Activated CD4-positive, CD25-positive, alpha-beta regulatory T cell treated with anti-CD3 and anti-CD28 coated beads, Interleukin-2, amount 50 U/mL, for 24 hours (primary cell): ENCODE results near the gene DNMT3B.

Source experiments
- ATAC-seq, 2 donors: fragments of 150-1000 bp; cut with Tn5 transposase; one replicate each; pipeline ENCODE4 v1.10.0; 2021; ENCODE audit warnings: mild to moderate bottlenecking in 1 of 2, moderate library complexity in 1 of 2

The DNMT3B gene

GRCh38 chr20:32828029-32828680 lies 66.0 kb downstream of the DNMT3B start:
- ATAC-seq: no peak

- no peak for ATAC-seq
These were observed 67.3 kb downstream of the DNMT3B start for GRCh38 chr20:32829311-32830005.

- ATAC-seq: no peak
These were observed 68.3 kb downstream of the DNMT3B start for GRCh38 chr20:32830437-32830836.

DNA sequence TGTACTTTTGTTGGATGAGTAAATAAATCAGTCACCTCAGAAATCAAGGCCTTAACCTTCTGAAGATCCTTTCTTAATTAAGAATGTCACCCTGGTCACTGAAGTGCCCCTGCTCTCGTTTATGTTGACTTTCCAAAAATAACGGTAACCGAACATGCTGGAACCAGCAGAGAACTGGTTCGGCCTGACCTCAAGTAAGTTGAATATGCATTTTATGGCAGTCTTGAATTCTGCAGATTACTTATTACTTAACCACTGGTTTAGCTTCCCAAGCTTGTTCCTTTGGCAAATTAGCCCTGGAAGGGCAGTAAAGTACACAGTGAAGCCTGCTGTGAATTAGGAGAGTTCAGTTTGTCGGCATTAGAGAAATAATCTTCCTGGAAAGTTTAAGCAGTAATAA lies 69.8 kb downstream of the DNMT3B start:
- ATAC-seq: no peak

GRCh38 chr20:32832664-32833063 lies 70.5 kb downstream of the DNMT3B start:
- no peak for ATAC-seq

GRCh38 chr20:32834972-32835371 lies 72.8 kb downstream of the DNMT3B start:
- no peak for ATAC-seq

DNA sequence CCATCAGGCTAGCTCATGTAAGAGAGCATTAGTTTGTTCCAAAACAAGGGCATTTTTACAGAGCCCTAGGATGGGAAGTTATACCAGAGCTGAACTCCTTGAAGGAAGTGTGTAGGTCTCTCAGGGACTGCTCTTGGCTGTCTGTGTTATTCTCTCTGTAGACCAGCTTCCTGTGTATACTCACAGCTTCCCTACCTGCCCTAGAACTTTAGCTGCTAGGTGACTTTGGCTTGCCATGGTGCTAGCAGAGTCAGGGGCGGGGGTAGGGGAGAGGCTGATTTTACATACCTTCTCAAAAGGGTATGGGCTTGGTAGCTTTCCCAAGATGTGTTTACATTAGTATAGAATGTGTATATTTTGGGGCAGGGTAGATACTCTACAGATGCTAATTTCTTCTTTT lies 75.0 kb downstream of the DNMT3B start:
- ATAC-seq: no peak

- peak; percentile 9 to 55 for ATAC-seq
These were observed 77.2 kb downstream of the DNMT3B start for GRCh38 chr20:32839227-32839981.

DNA sequence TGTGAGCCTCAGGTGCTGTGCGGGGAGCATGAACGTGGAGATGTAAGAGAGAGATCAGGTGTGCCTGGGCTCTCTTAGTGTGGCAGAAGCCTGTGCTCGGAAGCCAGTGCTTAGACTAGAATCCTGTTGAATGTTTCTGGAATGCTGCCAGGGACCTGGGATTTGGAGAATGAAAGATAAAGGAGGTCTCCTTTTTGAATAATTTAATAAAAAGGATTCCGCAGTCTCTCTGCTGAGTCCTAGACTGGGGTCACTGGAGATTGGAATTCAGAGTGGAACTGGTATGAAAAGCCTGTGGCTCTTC lies 77.7 kb downstream of the DNMT3B start:
- no peak for ATAC-seq

- ATAC-seq: no peak
These were observed 79.0 kb downstream of the DNMT3B start for GRCh38 chr20:32841174-32841573.

DNA sequence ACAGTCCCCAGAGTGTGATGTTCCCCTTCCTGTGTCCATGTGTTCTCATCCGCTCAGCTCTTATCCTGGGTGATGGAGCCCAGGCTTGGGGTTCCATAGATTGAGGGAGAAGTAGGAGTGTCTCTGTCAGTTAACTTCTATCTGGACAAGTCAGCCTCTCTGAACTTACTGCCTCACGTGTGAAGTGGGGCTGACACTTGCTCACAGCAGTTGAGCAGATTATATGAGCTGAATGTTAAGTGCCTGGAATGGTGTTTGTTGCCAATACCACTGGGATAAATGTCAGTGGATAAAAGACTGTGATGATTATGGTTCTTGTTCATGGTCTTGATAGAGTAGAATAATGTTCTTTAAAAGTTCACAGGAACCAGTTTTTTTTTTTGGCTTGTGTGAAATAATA lies 79.4 kb downstream of the DNMT3B start:
- no peak for ATAC-seq

DNA sequence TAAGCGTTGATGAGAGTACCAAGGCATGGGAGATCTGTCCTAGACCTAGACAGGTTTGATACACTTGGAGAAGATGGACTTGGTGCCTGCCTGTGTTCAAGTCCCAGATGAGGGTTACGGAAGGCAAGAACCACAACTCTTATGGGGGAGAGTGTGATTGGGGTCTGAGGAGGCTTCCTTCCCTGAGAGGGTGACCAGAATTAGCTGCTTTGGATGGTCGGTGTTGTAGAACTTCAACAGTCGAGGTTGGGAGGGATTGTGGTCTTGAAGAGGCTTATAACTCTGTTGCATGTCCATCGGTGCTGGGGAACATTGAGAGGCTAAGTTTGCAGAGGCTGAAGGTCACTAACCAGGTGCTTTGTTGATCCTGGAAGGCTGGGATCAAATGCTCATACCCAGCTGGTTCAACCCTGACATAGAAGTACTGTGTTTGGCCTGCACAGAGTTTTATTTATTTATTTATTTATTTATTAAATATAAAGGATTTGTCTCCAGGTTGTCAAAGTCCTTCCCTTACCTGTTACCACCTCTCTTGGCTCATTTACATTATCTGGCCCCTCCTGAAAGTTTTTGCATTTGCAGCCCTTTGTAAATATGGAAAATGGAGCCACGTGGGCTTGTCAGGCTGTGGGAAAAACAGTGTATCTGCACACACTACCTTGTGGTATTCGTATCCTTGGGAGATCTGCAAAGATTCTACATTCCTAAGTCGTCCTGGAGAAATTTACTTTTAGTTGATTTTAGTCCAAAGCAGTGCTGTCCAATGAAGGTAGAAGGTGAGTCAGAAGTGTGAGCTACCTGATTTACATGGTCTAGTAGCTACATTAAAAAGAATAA lies 80.7 kb downstream of the DNMT3B start:
- no peak for ATAC-seq

DNA sequence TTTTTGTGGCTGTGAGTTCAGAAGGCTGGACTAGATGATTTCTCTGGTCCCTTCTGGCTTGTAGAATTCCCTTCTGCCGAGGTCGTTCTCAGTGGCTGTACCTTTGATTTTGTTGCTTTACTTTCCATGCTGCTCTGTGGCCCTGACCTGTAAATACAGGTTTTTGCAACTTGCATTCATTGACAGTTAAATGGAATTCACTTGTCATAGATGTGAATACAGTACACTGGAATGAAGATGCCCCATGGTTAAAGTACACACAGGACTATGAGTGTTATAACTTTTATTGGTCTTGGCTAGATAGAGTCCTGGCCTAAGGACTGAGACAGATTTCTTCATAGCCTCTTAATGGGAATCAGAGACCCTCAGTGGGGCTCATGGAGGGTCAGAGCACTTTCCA lies 83.6 kb downstream of the DNMT3B start:
- ATAC-seq: no peak

GRCh38 chr20:32846852-32847251 lies 84.7 kb downstream of the DNMT3B start:
- ATAC-seq: no peak

- ATAC-seq: no peak
These were observed 85.8 kb downstream of the DNMT3B start for GRCh38 chr20:32847964-32848363.

DNA sequence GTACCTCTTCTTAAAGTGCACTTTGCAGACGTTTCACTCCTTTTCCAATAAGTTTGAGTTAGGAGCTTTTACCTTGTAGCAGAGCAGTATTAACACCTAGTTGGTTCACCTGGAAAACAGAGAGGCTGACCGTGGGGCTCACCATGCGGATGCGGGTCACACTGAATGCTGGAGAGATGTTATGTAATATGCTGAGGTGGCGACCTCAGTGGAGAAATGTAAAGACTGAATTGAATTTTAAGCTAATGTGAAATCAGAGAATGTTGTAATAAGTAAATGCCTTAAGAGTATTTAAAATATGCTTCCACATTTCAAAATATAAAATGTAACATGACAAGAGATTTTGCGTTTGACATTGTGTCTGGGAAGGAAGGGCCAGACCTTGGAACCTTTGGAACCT lies 86.7 kb downstream of the DNMT3B start:
- ATAC-seq: no peak

DNA sequence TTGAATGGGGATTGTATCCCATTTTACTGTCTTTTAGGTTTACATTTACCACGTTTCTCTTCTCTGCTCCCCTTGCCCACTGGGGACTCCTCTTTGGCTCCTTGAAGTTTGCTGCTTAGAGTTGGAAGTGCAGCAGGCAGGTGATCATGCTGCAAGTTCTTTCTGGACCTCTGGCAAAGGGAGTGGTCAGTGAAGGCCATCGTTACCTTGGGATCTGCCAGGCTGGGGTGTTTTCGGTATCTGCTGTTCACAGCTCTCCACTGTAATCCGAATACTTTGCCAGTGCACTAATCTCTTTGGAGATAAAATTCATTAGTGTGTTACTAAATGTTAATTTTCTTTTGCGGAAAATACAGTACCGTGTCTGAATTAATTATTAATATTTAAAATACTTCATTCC lies 87.4 kb downstream of the DNMT3B start:
- ATAC-seq: no peak

GRCh38 chr20:32855387-32855786 lies 93.2 kb downstream of the DNMT3B start:
- no peak for ATAC-seq

GRCh38 chr20:32858189-32858588 lies 96.0 kb downstream of the DNMT3B start:
- no peak for ATAC-seq
